ENCODE data around the gene PHF21A.

DNA sequence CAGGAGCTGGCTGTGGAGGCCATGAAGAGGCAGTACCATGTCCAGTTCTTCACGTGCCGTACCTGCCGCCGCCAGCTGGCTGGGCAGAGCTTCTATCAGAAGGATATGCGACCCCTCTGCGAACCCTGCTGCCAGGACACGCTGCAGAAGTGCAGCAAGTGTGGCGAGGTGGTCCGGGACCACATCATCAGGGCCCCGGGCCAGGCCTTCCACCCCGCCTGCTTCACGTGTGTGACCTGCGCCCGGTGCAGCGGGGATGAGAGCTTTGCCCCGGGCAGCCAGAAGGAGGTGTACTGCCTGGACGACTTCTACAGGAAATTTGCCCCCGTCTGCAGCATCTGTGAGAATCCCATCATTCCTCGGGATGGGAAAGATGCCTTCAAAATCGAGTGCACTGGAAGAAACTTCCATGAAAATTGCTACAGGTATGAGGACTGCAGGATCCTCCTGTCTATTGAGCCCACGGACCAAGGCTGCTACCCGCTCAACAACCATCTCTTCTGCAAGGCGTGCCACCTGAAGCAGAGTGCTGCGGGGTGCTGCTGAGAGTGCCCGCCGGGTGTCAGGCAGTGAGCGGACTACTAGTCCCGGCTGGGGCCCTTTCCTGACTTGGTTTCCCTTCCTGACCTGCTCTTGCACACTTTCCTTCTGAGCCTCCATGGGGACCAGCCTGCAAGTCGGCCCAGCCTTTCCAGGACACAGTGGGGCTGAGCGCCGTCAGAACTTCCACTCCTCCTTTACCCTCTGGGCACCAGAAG, 22.0 kb upstream of the PHF21A start:
- TF ChIP-seq EZH2 (IDR thresholded peaks at IDR 0.05) (no peak), POLR2AphosphoS5 (IDR thresholded peaks at IDR 0.05; ENCODE audit: borderline replicate concordance, low read depth, low read length) (no peak)
